HG03469 (cell line): ENCODE measurements around the gene DGLUCY.
"Not testable (repeated sequence)": the region's sequence is repeated elsewhere in the genome, so short reads cannot be mapped to it uniquely, and the experiment has no call there.

Source experiments
- ATAC-seq: cut with Tn5 transposase; IDR thresholded peaks from one replicate; pipeline ENCODE4 v1.9.1; 2021; ENCODE audit warnings: mild to moderate bottlenecking, moderate library complexity, moderate number of reproducible peaks; ENCODE audit not compliant: unreplicated experiment

DGLUCY gene

GRCh38 chr14:91138511-91139359 lies 24.9 kb downstream of the DGLUCY start:
- no peak for ATAC-seq

GRCh38 chr14:91139776-91140175 lies 25.9 kb downstream of the DGLUCY start:
- no peak for ATAC-seq

GRCh38 chr14:91140672-91141071 lies 26.8 kb downstream of the DGLUCY start:
- ATAC-seq = no peak

- ATAC-seq = peak; percentile 87
Measured at GRCh38 chr14:91142214-91142668, 28.4 kb downstream of the DGLUCY start.

GRCh38 chr14:91143862-91144261 lies 30.0 kb downstream of the DGLUCY start:
- ATAC-seq = no peak

- no peak for ATAC-seq
Measured at GRCh38 chr14:91144425-91145145, 30.7 kb downstream of the DGLUCY start.

- ATAC-seq = no peak
Measured at GRCh38 chr14:91145391-91146160, 31.7 kb downstream of the DGLUCY start.

- no peak for ATAC-seq
Measured at GRCh38 chr14:91146661-91147060, 32.8 kb downstream of the DGLUCY start.

GRCh38 chr14:91149462-91149861 lies 35.6 kb downstream of the DGLUCY start:
- ATAC-seq = no peak

- ATAC-seq = no peak
Measured at GRCh38 chr14:91152499-91152898, 38.6 kb downstream of the DGLUCY start.

- ATAC-seq = no peak
Measured at GRCh38 chr14:91153360-91153759, 39.5 kb downstream of the DGLUCY start.

GRCh38 chr14:91154851-91155625 lies 41.2 kb downstream of the DGLUCY start:
- no peak for ATAC-seq

- ATAC-seq = no peak
Measured at GRCh38 chr14:91155626-91156089, 41.8 kb downstream of the DGLUCY start.

GRCh38 chr14:91156142-91156666 lies 42.3 kb downstream of the DGLUCY start:
- ATAC-seq = not testable (repeated sequence)

GRCh38 chr14:91156877-91157276 lies 43.0 kb downstream of the DGLUCY start:
- ATAC-seq = not testable (repeated sequence)

GRCh38 chr14:91158091-91158790 lies 44.4 kb downstream of the DGLUCY start:
- no peak for ATAC-seq

GRCh38 chr14:91159182-91159581 lies 45.3 kb downstream of the DGLUCY start:
- ATAC-seq = no peak

- no peak for ATAC-seq
Measured at GRCh38 chr14:91159906-91160305, 46.0 kb downstream of the DGLUCY start.

- ATAC-seq = no peak
Measured at GRCh38 chr14:91163316-91163715, 49.4 kb downstream of the DGLUCY start.
